SIG-M5 (cell line): Measurements from ENCODE around the gene ILK.
A peak's percentile ranks its signal among the peaks of the same experiment; 100 is the strongest.

ENCODE experiments used
- DNase-seq: peaks from one replicate; lab custom pipeline; 2025; lab: John Stamatoyannopoulos, UW

Gene ILK

DNA sequence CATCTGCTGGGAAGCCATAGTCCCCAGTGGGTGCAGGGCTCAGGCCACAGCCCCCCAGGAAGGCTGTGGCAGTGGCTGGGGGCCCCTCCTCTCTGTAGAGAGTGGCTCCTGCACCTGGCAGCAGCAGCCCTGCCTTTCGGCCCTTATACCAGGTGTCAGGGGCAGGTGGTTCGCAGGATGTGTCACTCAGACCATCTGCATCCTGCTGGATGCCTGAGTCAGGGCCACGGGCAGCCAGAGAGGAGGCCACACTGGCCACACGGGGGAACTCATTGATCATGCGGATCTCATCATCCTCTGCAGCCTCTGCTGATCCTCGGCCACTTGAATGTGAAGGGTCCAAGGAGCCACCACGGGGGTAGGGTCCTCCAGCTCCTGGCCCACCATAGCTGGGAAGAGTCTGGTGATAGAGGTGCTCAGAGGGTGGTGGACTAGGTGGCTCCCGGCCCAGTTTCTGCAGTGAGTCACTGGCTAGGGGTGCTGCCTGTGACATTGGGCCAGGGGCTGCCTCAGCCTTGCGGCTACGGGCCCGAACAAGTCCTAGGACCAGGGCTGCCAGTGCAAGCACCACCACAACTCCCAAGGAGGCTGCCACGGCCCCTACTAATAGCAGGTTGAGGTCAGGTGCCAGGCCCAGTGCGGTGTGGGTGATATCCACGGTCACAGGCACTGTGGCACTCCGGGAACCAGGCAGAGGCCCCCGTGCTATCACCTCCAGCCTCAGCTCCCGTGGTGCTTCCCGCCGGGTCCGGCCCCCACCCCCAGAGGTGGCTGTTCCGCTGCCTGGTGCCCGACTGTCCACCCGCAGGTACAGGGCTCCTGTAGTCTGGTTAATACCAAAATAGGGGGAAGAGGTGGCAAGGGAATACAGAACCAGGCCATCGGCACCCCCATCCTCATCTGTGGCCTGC, 18.9 kb downstream of the ILK start:
- DNase-seq = no peak

DNA sequence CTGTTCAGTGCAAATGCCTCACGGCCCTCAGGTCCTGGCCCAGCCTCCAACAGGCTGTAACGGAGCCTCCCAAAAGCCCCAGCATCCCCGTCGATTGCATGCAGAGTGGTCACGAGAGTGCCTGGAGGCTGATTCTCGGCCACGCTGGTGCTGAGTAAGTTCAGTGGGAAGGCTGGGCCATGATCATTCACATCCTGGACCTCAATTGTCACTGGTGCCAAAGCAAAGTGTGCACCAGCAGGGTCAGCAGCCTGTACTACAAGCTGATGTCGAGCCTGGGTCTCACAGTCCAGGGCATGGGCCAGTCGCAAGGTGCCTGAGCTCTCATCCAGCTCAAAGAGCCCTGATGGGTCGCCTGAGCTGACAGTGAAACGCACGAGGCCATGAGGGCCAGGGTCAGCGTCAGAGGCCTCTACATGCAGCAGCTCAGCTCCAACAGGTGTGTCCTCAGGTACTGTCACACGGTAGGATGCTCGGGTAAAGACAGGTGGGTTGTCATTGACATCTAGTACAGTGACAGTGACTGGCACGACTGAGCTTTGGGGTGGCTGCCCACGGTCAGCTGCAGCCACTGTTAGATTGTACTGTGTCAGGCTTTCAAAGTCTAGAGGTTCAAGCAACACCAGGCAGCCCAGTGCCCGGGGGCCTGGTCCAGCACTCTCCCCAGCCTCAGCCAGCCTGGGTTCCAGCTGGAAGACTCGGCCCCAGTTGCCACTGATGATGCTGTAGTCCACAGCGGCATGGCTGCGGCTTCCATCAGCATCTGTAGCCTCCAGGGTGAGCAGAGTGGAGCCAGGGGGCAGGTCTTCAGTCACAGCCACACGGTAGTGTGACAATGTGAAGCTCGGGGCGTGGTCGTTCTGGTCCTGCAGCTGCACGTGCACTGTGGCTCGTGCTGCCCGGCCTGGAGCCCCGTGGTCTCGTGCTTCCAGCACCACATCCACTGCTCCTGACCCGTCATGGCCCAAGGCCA, 20.1 kb downstream of the ILK start:
- no peak for DNase-seq

DNA sequence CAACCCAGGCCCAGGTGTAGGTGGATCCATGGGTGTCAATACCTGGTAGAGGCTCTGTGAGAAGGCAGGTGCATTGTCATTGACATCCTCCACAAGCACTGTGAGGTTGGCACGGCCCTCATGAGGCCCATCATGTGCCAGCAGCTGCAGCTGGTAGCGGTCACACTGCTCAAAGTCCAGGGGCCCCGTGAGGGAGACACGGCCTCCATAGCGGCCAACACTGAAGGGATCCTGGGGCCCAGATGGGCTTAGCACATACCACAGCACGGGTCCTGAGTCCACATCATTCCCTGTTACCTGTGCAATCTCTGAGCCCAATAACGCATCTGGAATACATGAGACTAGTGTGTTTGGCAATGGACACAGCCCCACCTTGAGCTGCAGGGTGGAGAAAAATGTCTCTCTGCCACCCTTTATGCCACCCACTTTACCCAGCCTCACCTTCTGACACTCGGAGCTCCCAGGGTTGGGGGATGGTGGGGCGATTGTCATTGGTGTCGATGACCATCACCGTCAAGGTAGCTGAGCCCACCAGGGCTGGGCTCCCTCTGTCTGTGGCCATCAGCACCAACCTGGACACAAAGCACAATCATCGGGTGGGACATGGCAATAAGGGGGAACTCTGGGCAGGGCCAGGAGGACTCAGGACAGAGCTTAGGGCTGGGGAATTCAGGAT, 21.7 kb downstream of the ILK start:
- no peak for DNase-seq

GRCh38 chr11:6625832-6626420, 22.4 kb downstream of the ILK start:
- DNase-seq = no peak

GRCh38 chr11:6626971-6627761, 23.6 kb downstream of the ILK start:
- DNase-seq = no peak

DNA sequence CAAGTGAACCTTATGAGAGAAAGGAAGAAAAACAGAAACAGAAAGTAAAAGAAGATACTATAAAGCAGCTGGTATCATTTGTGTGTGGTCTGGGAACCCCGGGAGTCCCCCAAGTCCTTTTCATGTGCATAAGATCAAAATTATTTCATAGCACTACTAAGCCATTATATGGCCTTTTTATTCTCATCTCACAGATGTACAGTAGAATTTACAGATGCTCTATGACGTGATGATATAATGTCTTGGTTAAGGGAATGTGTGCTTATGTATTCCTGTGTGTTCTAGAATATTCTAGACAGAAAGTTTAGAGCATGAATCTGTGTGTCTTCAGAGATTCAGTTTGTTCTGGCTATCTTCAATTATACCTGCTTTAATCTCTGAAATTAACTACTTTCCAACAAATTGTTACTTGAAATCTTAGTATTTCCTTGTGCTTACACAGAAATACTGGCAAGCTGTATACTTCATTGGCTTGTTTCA, 24.2 kb downstream of the ILK start:
- no peak for DNase-seq

GRCh38 chr11:6628526-6628925, 25.0 kb downstream of the ILK start:
- DNase-seq = no peak

DNA sequence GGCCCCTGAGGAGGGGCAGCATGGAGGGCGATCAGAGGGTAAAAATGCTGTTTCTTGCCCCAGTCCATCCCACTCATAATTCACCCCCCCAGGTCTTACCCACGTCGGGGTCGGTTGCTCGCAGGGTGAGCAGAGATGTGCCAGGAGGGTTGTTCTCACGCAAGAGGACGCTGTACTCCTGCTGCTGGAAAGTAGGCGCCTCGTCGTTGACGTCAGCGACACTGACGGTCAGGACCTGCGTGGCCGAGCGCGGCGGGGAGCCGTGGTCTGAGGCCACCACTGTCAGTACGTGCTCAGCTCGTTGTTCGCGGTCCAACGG, 26.0 kb downstream of the ILK start:
- no peak for DNase-seq

DNA sequence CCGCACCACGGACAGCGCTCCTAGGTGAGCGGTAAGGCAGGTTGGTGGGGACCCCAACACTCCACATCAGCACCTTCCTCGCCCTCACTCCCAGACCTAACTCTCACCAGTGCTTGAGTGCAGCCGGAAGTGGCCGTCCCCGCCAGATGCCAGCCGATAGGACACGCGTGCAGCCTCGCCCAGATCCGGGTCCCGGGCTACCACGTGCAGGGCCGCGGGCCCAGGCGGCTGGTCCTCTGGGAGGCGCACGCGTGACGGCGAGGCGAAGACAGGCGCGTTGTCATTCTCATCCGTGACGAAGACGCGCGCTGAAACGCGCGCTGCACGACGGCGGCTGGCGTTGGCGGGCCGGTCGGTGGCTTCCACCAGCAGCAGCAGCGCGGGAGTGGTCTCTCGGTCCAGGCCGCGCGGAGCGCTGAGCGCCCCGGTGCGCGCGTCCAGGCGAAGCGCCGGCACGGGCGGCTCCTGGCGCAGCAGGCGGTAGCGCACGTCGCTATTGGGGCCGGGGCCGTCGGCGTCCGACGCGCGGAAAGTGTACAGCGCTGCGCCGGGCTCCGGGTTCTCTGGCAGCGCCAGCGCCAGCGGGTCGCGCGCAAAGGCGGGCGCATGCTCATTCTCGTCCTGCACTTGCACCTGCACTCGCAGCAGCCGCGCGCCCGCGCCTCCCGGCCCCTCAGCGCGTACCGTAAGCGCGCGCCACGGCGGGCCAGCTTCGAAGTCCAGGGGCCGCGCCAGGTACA, 26.5 kb downstream of the ILK start:
- no peak for DNase-seq

DNA sequence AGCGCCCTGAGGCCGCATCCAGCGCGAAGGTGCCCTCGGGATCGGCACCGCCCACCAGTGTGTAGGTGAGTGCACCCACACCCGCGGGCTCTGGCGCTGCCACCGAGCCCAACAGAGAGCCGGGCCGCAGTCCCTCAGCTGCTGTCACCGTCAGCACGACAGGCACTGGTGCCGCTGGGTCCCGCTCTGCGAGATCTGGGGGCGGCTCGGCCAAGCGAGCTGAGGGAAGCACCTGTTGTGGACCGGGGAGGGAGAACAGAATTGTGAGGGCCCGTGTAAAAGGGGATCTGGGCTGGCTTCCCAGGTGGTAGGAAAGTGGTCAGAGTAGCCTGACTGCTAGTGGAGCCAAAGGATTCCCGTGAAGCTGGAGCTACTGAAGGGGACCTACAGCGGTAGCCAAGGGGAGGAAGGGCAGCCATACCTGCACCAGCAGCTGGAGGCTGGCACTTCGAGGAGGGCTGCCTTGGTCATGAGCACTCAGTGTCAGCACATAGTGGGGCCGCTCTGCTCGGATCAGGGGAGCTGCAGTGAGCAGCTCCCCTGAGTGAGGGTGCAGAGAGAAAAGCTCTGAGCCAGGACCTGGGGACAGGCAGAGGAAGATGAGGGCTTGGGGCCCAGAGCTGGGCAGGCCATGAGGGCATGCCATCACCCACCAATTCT, 27.2 kb downstream of the ILK start:
- no peak for DNase-seq

DNA sequence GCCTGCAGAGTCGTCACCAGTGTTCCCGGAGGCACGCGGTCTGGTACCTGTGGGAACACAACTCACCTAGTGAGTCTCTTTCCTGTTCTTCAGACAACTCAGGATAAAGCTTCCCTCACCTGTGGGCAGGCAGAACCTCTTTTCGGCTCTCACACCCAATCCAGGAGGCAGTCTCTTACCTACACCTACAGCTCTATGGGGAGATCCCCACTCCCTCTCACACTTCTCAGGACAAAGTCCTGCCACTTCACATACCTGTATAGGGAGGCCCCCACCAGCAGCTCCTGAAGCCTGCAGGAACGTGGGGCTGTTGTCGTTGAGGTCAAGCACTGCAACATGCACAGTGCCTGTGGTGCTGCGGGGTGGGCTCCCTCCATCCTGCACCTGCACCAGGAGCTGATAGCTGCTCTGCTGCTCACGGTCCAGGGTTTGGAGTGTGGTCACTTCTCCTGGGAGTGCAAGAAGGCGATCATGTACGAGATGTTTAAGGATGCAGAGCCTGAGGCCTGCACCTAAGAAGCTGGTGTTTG, 27.9 kb downstream of the ILK start:
- no peak for DNase-seq

DNA sequence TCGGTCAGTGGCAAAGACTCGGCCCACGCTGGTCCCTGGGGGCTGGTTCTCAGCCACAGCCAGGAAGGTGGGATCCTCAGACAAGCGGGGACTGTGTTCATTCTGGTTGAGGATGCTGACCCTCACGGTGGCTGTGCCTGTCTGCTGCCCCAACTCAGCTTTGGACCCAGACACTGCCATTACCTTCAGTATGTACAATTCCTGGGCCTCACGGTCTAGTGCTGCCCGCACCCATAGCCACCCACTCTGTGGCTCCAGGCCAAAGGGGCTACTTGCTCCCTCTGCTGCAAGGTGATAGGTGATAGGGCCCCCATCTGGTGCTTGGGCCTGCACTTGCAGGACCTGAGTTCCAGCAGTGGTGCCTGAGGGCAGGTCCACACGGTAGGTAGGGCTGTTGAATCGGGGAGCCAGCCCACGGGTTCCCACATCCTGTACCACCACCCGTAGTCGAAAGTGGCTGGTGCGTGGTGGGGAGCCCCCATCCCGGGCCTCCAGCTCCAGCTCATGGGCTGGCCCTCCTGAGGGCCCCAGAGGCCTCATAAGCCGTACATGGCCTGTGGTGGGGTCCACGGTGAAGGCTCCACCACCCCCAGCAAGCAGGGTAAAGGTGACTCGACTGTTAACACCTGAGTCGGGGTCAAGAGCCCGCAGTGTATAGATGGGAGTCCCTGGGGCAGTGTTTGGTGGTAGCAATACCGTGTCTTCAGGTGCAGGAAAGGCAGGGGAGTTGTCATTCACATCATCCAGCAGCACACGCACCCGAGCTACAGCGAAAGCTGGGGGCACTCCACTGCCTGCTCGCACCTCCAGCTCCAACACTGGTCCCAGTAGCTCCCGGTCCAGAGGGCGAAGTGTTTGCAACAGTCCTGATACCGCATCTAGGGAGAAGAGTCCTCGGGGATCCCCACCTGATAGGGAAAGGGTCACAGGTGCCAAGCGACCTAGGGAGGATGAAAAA, 28.8 kb downstream of the ILK start:
- no peak for DNase-seq

GRCh38 chr11:6633422-6634408, 30.1 kb downstream of the ILK start:
- no peak for DNase-seq

DNA sequence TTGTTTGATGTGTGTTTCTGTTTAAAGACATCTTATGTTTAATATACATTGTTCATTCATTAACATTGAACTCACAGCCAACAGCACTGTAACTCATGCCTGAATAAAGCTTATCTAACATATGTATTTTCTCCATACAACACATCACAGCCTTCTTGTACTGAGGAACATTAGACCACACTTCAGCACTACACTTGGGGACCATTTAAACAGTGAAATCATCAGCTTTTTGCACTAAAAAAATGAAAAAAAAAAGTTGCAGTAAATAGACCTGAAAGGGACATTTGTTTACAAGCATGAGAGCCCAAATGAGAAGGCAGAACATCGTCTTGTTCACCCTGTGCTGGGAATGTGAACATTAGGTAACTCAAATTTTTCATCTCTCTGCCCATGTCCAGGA, 31.0 kb downstream of the ILK start:
- no peak for DNase-seq

- peak; percentile 9 for DNase-seq
Observed at GRCh38 chr11:6635082-6635932, 31.7 kb downstream of the ILK start.

GRCh38 chr11:6636480-6636879, 32.9 kb downstream of the ILK start:
- DNase-seq = no peak
